ENCODE data around the gene SRD5A3.

The SRD5A3 gene

GRCh38 chr4:55416176-55416575 lies 70.1 kb downstream of the SRD5A3 start:
- no peak for TF ChIP-seq CTCF (IDR thresholded peaks at IDR 0.05; ENCODE audit: low read length, missing control alignments)
- H3K4me3 ChIP-seq (replicated peaks; ENCODE audit: low read depth, low read length) = no peak overlapping the region
- no peak for DNase-seq (ENCODE audit: low read depth)
